Smooth muscle cell (in vitro differentiated cells): ENCODE measurements around the gene EPHA5. TPM values are rescaled to one million over a fixed set of nuclear protein-coding genes. Genes with fewer than 3 reads are reported as not detected.

Source experiments
- DNase-seq: peaks from one replicate; lab custom pipeline; 2025; ENCODE audit not compliant: unreplicated experiment; lab: John Stamatoyannopoulos, UW
- H2AFZ ChIP-seq: fragments of 200-600 bp; sonication (generic); 2 replicates; pipeline ENCODE4 v1.6.0; 2016; ENCODE audit warnings: antibody characterized with exemption, low read depth, mild to moderate bottlenecking
- H3F3A ChIP-seq: fragments of 200-600 bp; sonication (generic); 2 replicates; pipeline ENCODE4 v1.6.0; 2017; ENCODE audit warnings: antibody characterized with exemption, low read depth
- H3K27ac ChIP-seq: fragments of 200-600 bp; sonication (generic); 2 replicates; pipeline ENCODE4 v1.5.1; 2016; ENCODE audit warnings: low read depth, mild to moderate bottlenecking
- H3K27me3 ChIP-seq: fragments of 200-600 bp; sonication (generic); 2 replicates; pipeline ENCODE4 v1.6.1; 2016; ENCODE audit warnings: low read depth, mild to moderate bottlenecking
- H3K36me3 ChIP-seq: fragments of 200-600 bp; sonication (generic); 2 replicates; pipeline ENCODE4 v1.5.1; 2016; ENCODE audit warnings: low read depth
- H3K4me1 ChIP-seq: fragments of 200-600 bp; sonication (generic); 2 replicates; pipeline ENCODE4 v1.5.1; 2016; ENCODE audit warnings: low read depth
- H3K4me2 ChIP-seq: fragments of 200-600 bp; sonication (generic); 2 replicates; pipeline ENCODE4 v1.6.0; 2016; ENCODE audit warnings: mild to moderate bottlenecking
- H3K4me3 ChIP-seq: fragments of 200-600 bp; sonication (generic); 2 replicates; pipeline ENCODE4 v1.5.1; 2016; ENCODE audit warnings: mild to moderate bottlenecking
- H3K79me2 ChIP-seq: fragments of 200-600 bp; sonication (generic); 2 replicates; pipeline ENCODE4 v1.6.0; 2016; ENCODE audit warnings: low read depth, mild to moderate bottlenecking
- H3K9ac ChIP-seq: fragments of 200-600 bp; sonication (generic); 2 replicates; pipeline ENCODE4 v1.6.0; 2016; ENCODE audit warnings: low read depth
- H3K9me3 ChIP-seq: fragments of 200-600 bp; sonication (generic); replicated peaks from 2 replicates; pipeline ENCODE4 v1.5.1; 2016; ENCODE audit warnings: low read depth
- H4K20me1 ChIP-seq: fragments of 200-600 bp; sonication (generic); 2 replicates; pipeline ENCODE4 v1.6.0; 2016; ENCODE audit warnings: low read depth
- CTCF ChIP-seq: fragments of 200-600 bp; sonication (generic); IDR thresholded peaks from 2 replicates; pipeline ENCODE4 v1.5.1; 2017; ENCODE audit warnings: borderline replicate concordance, mild to moderate bottlenecking, antibody characterized with exemption; ENCODE audit not compliant: insufficient read depth, poor library complexity, severe bottlenecking
- WGBS: methylation state at CpG from one replicate; pipeline ENCODE4 v1.1.7; 2016; ENCODE audit warnings: low lambda C conversion rate; 5-methylcytosine and 5-hydroxymethylcytosine counted together
- polyA plus RNA-seq: library from polyadenylated mRNA; unstranded; fragments of >200 nt; fragmentation: Nextera tagmentation; extraction: Ambion mirVana; gene quantifications from 2 replicates; pipeline ENCODE4 v1.2.1, GENCODE V29; 2016
- total RNA-seq: library from RNA; depleted of rRNA; stranded (reverse); fragments of >200 nt; gene quantifications from 2 replicates; pipeline ENCODE4 v1.2.3, GENCODE V29; 2014

Gene EPHA5
- total and polyA plus RNA-seq, 2 experiments from 2014 or later = 0.04 TPM; not detected in 1

- Histone ChIP-seq H3K27ac (no peak overlapping the region), H3K9ac (no peak overlapping the region), H3F3A (no peaks in the 10 kb centered on the region), H3K27me3 (no peaks in the 10 kb centered on the region), H3K79me2 (no peaks in the 10 kb centered on the region), H2AFZ (no peak overlapping the region), H3K4me3 (no peak overlapping the region), H3K4me2 (no peak overlapping the region), H4K20me1 (no peaks in the 10 kb centered on the region), H3K4me1 (no peaks in the 10 kb centered on the region), H3K9me3 (no peaks in the 10 kb centered on the region), H3K36me3 (no peaks in the 10 kb centered on the region)
- TF ChIP-seq CTCF = no peak
- no peak for DNase-seq
- WGBS = 75% methylated on average over 1 of the region's 1 CpG
Measured at GRCh38 chr4:65645185-65645584, 25.1 kb downstream of the EPHA5 start.

- Histone ChIP-seq H3K9me3 (no peaks in the 10 kb centered on the region), H4K20me1 (no peaks in the 10 kb centered on the region), H3K4me1 (no peaks in the 10 kb centered on the region), H3K27me3 (no peaks in the 10 kb centered on the region), H3K79me2 (no peaks in the 10 kb centered on the region), H3K36me3 (no peaks in the 10 kb centered on the region), H2AFZ (no peak overlapping the region), H3K27ac (no peak overlapping the region), H3K9ac (no peak overlapping the region), H3K4me3 (no peak overlapping the region), H3F3A (no peaks in the 10 kb centered on the region), H3K4me2 (no peak overlapping the region)
- DNase-seq = no peak
- no peak for TF ChIP-seq CTCF
- 67% methylated on average over 3 of the region's 3 CpGs for WGBS
Measured at GRCh38 chr4:65635051-65635821, 35.1 kb downstream of the EPHA5 start.

- H3K9ac ChIP-seq = no peak overlapping the region
- H3K9me3 ChIP-seq = no peaks in the 10 kb centered on the region
- H3K27me3 ChIP-seq = no peaks in the 10 kb centered on the region
- no peak overlapping the region for H3K4me2 ChIP-seq
- no peak overlapping the region for H2AFZ ChIP-seq
- no peaks in the 10 kb centered on the region for H3K36me3 ChIP-seq
- H3K4me1 ChIP-seq = no peaks in the 10 kb centered on the region
- no peaks in the 10 kb centered on the region for H3F3A ChIP-seq
- no peak for TF ChIP-seq CTCF
- no peaks in the 10 kb centered on the region for H3K79me2 ChIP-seq
- no peaks in the 10 kb centered on the region for H4K20me1 ChIP-seq
- DNase-seq = no peak
- no peak overlapping the region for H3K27ac ChIP-seq
- no peak overlapping the region for H3K4me3 ChIP-seq
Measured at GRCh38 chr4:65624651-65625050, 45.6 kb downstream of the EPHA5 start.

- DNase-seq = no peak
Measured at GRCh38 chr4:65623506-65623905, 46.8 kb downstream of the EPHA5 start.

More at GRCh38 chr4:65623506-65623905, 46.8 kb downstream of the EPHA5 start:
- H4K20me1 ChIP-seq = no peaks in the 10 kb centered on the region
- no peaks in the 10 kb centered on the region for H3K9me3 ChIP-seq
- H3F3A ChIP-seq = no peaks in the 10 kb centered on the region
- no peak overlapping the region for H3K9ac ChIP-seq
- peak overlapping the region; percentile 50 for H3K4me2 ChIP-seq
- no peaks in the 10 kb centered on the region for H3K27me3 ChIP-seq
- 4% methylated on average over 1 of the region's 1 CpG for WGBS
- H3K36me3 ChIP-seq = no peaks in the 10 kb centered on the region
- no peaks in the 10 kb centered on the region for H3K79me2 ChIP-seq
- peak overlapping the region; percentile 60 for H3K27ac ChIP-seq
- no peak for TF ChIP-seq CTCF
- no peak overlapping the region for H2AFZ ChIP-seq
- H3K4me3 ChIP-seq = no peak overlapping the region
- H3K4me1 ChIP-seq = no peaks in the 10 kb centered on the region
